ENCODE data around the gene HNF1A.

HNF1A gene

GRCh38 chr12:120959111-120959878 is 19.0 kb upstream of the HNF1A start:
- no peak for DNase-seq

- no peak for DNase-seq
Observed at GRCh38 chr12:120960657-120961056, 17.7 kb upstream of the HNF1A start.

- DNase-seq = no peak
Observed at GRCh38 chr12:120961604-120962531, 16.5 kb upstream of the HNF1A start.

GRCh38 chr12:120962532-120963020 is 15.8 kb upstream of the HNF1A start:
- no peak for DNase-seq

- no peak for DNase-seq
Observed at GRCh38 chr12:120964298-120964697, 14.0 kb upstream of the HNF1A start.

GRCh38 chr12:120965534-120966091 is 12.7 kb upstream of the HNF1A start:
- DNase-seq = no peak

GRCh38 chr12:120970310-120970709 is 8.0 kb upstream of the HNF1A start:
- DNase-seq = no peak

GRCh38 chr12:120971299-120972180 is 6.8 kb upstream of the HNF1A start:
- peak; percentile 7 to 62 for DNase-seq

- no peak for DNase-seq
Observed at GRCh38 chr12:120972870-120973543, 5.3 kb upstream of the HNF1A start.

GRCh38 chr12:120977531-120978295 is 630 bp upstream of the HNF1A start:
- DNase-seq = no peak

- DNase-seq = no peak
Observed at GRCh38 chr12:120979220-120979861, 998 bp downstream of the HNF1A start.

GRCh38 chr12:120979862-120980696 is 1.7 kb downstream of the HNF1A start:
- no peak for DNase-seq

- DNase-seq = no peak
Observed at GRCh38 chr12:120980800-120981368, 2.5 kb downstream of the HNF1A start.

- DNase-seq = no peak
Observed at GRCh38 chr12:120981407-120981941, 3.1 kb downstream of the HNF1A start.

GRCh38 chr12:120982659-120983058 is 4.3 kb downstream of the HNF1A start:
- DNase-seq = no peak

GRCh38 chr12:120983759-120984158 is 5.4 kb downstream of the HNF1A start:
- no peak for DNase-seq

- DNase-seq = no peak
Observed at GRCh38 chr12:120984351-120984898, 6.1 kb downstream of the HNF1A start.

GRCh38 chr12:120988234-120988633 is 9.9 kb downstream of the HNF1A start:
- DNase-seq = no peak

GRCh38 chr12:120988658-120989057 is 10.3 kb downstream of the HNF1A start:
- DNase-seq = no peak
